Prostate gland (tissue), 2 donors: ENCODE results near the gene MAP7D1.

ENCODE experiments used
- CTCF ChIP-seq, 4 experiments: fragments of 200-600 bp in 2 of 4; fragments of 450-650 bp in 2 of 4; sonication (generic) in 2 of 4; IDR thresholded peaks; 1 replicate in 3 of 4; 2 replicates in 1 of 4; pipeline ENCODE4 v1.5.1; 2016 to 2019; ENCODE audit warnings: antibody characterized with exemption in 4 of 4, mild to moderate bottlenecking in 2 of 4, moderate library complexity in 2 of 4
- POLR2A ChIP-seq: fragments of 450-650 bp; IDR thresholded peaks from one replicate; pipeline ENCODE4 v1.6.1; 2016; ENCODE audit warnings: antibody characterized with exemption, mild to moderate bottlenecking
- POLR2AphosphoS5 ChIP-seq: sonication (generic); formaldehyde crosslinking; IDR thresholded peaks from one replicate; pipeline ENCODE4 v1.6.1; 2017; ENCODE audit warnings: antibody characterized with exemption

GRCh38 chr1:36128126-36128904, 27.6 kb upstream of the MAP7D1 start:
- TF ChIP-seq CTCF (IDR thresholded peaks at IDR 0.05), result no peak
- TF ChIP-seq POLR2A, result no peak
- no peak for TF ChIP-seq POLR2AphosphoS5
